CD14-positive monocyte (primary cell): Measurements from ENCODE around the gene CNDP2. TPM values are rescaled to one million over a fixed set of nuclear protein-coding genes. Genes with fewer than 3 reads are reported as not detected.

Experiments
- DNase-seq, 3 donors: peaks; one replicate each; pipeline ENCODE4 v3.0.0-alpha.2; 2011 to 2022
- H2AFZ ChIP-seq: 2 replicates; pipeline ENCODE4 v1.6.0; 2012; ENCODE audit warnings: mild to moderate bottlenecking, low read depth, low read length, inconsistent platforms; ENCODE audit not compliant: insufficient read depth, poor library complexity, severe bottlenecking
- H3K27ac ChIP-seq, 2 donors: 1 replicate in 1 of 2; 2 replicates in 1 of 2; pipeline ENCODE4 v1.5.1; 2012 to 2013; ENCODE audit warnings: low read length in 2 of 2, control low read depth in 1 of 2, inconsistent platforms in 1 of 2, low read depth in 1 of 2, mild to moderate bottlenecking in 1 of 2
- H3K27me3 ChIP-seq, 2 donors: one replicate each; pipeline versions ENCODE4 v1.6.0 to v1.6.1; 2011 to 2013; ENCODE audit warnings: low read length in 2 of 2; ENCODE audit not compliant: control insufficient read depth in 2 of 2, insufficient read depth in 2 of 2
- H3K36me3 ChIP-seq, 2 donors: replicated peaks in 1 of 2; 1 replicate in 1 of 2; 2 replicates in 1 of 2; pipeline versions ENCODE4 v1.5.1 to v1.6.1; 2012 to 2013; ENCODE audit warnings: low read length in 2 of 2, control low read depth in 1 of 2, inconsistent platforms in 1 of 2, mild to moderate bottlenecking in 1 of 2; ENCODE audit not compliant: insufficient read depth in 2 of 2, control insufficient read depth in 1 of 2
- H3K4me1 ChIP-seq, 2 donors: 1 replicate in 1 of 2; 2 replicates in 1 of 2; pipeline versions ENCODE4 v1.5.1 to v1.6.1; 2012 to 2013; ENCODE audit warnings: low read length in 2 of 2, control low read depth in 1 of 2, inconsistent platforms in 1 of 2, mild to moderate bottlenecking in 1 of 2, moderate library complexity in 1 of 2; ENCODE audit not compliant: insufficient read depth in 2 of 2, control insufficient read depth in 1 of 2
- H3K4me2 ChIP-seq: replicated peaks from 2 replicates; pipeline ENCODE3; 2012; ENCODE audit warnings: low read length, moderate library complexity, mild to moderate bottlenecking; ENCODE audit not compliant: poor library complexity, severe bottlenecking; ENCODE audit errors: extremely low read depth
- H3K4me3 ChIP-seq, 3 experiments: fragments of 200-600 bp in 1 of 3; sonication (generic) in 1 of 3; replicated peaks in 1 of 3; 1 replicate in 2 of 3; 2 replicates in 1 of 3; pipeline ENCODE4 v1.5.1; 2011 to 2013; ENCODE audit warnings: low read length in 3 of 3, mild to moderate bottlenecking in 3 of 3, control low read depth in 2 of 3, low read depth in 2 of 3, inconsistent platforms in 1 of 3, moderate library complexity in 1 of 3
- H3K79me2 ChIP-seq: 2 replicates; pipeline ENCODE4 v1.6.0; 2012; ENCODE audit warnings: mild to moderate bottlenecking, control low read depth, inconsistent platforms, low read length, moderate library complexity; ENCODE audit not compliant: insufficient read depth
- H3K9ac ChIP-seq: 2 replicates; pipeline ENCODE4 v1.6.0; 2017; ENCODE audit warnings: low read length, mild to moderate bottlenecking; ENCODE audit not compliant: insufficient read depth, poor library complexity, severe bottlenecking
- H3K9me3 ChIP-seq, 2 donors: replicated peaks in 1 of 2; 1 replicate in 1 of 2; 2 replicates in 1 of 2; pipeline versions ENCODE4 v1.5.1 to v1.6.1; 2012 to 2013; ENCODE audit warnings: low read length in 2 of 2, control low read depth in 1 of 2; ENCODE audit not compliant: control insufficient read depth in 1 of 2, insufficient read depth in 1 of 2
- H4K20me1 ChIP-seq: 2 replicates; pipeline ENCODE4 v1.6.0; 2012; ENCODE audit warnings: mild to moderate bottlenecking, low read length, control low read depth, moderate library complexity; ENCODE audit not compliant: insufficient read depth
- H3K27ac Mint-ChIP-seq, 7 donors: one replicate each; pipeline ENCODE4 v1.8.0; 2020; ENCODE audit warnings: mild to moderate bottlenecking in 7 of 7, mixed read lengths in 7 of 7, moderate library complexity in 6 of 7, inconsistent platforms in 2 of 7
- H3K27me3 Mint-ChIP-seq, 3 donors: one replicate each; pipeline ENCODE4 v1.8.0; 2021 to 2022; ENCODE audit warnings: low read depth in 3 of 3, mild to moderate bottlenecking in 3 of 3, mixed read lengths in 3 of 3, moderate library complexity in 3 of 3, inconsistent platforms in 1 of 3
- H3K36me3 Mint-ChIP-seq, 2 donors: one replicate each; pipeline ENCODE4 v1.8.0; 2020; ENCODE audit warnings: mixed read lengths in 2 of 2, inconsistent platforms in 1 of 2, mild to moderate bottlenecking in 1 of 2
- H3K4me1 Mint-ChIP-seq: one replicate; pipeline ENCODE4 v1.8.0; 2020; ENCODE audit warnings: mild to moderate bottlenecking, mixed read lengths
- H3K4me3 Mint-ChIP-seq, 2 donors: one replicate each; pipeline ENCODE4 v1.8.0; 2020; ENCODE audit warnings: mild to moderate bottlenecking in 2 of 2, mixed read lengths in 2 of 2, moderate library complexity in 1 of 2
- H3K9me3 Mint-ChIP-seq, 7 donors: one replicate each; pipeline ENCODE4 v1.8.0; 2020 to 2022; ENCODE audit warnings: mixed read lengths in 7 of 7, mild to moderate bottlenecking in 6 of 7, moderate library complexity in 6 of 7, inconsistent platforms in 2 of 7
- CTCF ChIP-seq: fragments of 200-600 bp; IDR thresholded peaks from one replicate; pipeline ENCODE4 v1.8.0; 2022; ENCODE audit warnings: antibody characterized with exemption, mild to moderate bottlenecking
- WGBS: methylation state at CpG from one replicate; pipeline ENCODE4 v1.1.5; 2013; ENCODE audit warnings: missing lambda C conversion rate; ENCODE audit not compliant: insufficient coverage; 5-methylcytosine and 5-hydroxymethylcytosine counted together
- intact Hi-C, 2 donors: fragments of 100-400 bp; cut with micrococcal nuclease; formaldehyde crosslinking; loops; one replicate each; pipeline versions ENCODE4 v1.15.0 to v1.15.1; 2023
- polyA plus RNA-seq, 3 donors: library from polyadenylated mRNA; depleted of rRNA in 1 of 3; unstranded in 2 of 3; stranded (reverse) in 1 of 3; fragments of 300-500 nt in 2 of 3; fragments of >200 nt in 1 of 3; fragmentation: Illumina TruSeq in 2 of 3; gene quantifications; 1 replicate in 2 of 3; 2 replicates in 1 of 3; pipeline ENCODE4 v1.2.3, GENCODE V29; 2012 to 2021

CNDP2 gene
- polyA plus RNA-seq, 3 donors: 103 to 186 (median 122) TPM

- Histone ChIP-seq H3K79me2 (no peaks in the 10 kb centered on the region), H4K20me1 (no peaks in the 10 kb centered on the region), H3K4me1 (no peaks in the 10 kb centered on the region), H3K27me3 (peaks cover 0 to 1% of the 10 kb centered on the region in 2 donors), H3K9me3 (no peaks in the 10 kb centered on the region), H2AFZ (no peak overlapping the region), H3K36me3 (no peaks in the 10 kb centered on the region), H3K9ac (no peak overlapping the region), H3K4me3 (no peak overlapping the region), H3K4me2 (no peak overlapping the region), H3K27ac (no peak overlapping the region)
- Mint-ChIP-seq H3K27ac (no peak overlapping the region), H3K4me1 (no peaks in the 10 kb centered on the region), H3K36me3 (no peaks in the 10 kb centered on the region), H3K27me3 (peaks cover 0 to 16% (median 5%) of the 10 kb centered on the region in 3 donors), H3K9me3 (peaks cover 4 to 7% (median 5%) of the 10 kb centered on the region in 7 donors), H3K4me3 (no peak overlapping the region)
- DNase-seq: no peak
- WGBS: no CpG with 5 or more reads among the region's 3 CpGs
- TF ChIP-seq CTCF: no peak
- intact Hi-C loops: no loop called here
Observed at GRCh38 chr18:74468547-74469061, 27.6 kb upstream of the CNDP2 start.

- no peaks in the 10 kb centered on the region for H3K36me3 ChIP-seq
- no peaks in the 10 kb centered on the region for H3K27me3 ChIP-seq
- no peaks in the 10 kb centered on the region for H3K79me2 ChIP-seq
- no peak for TF ChIP-seq CTCF
- peaks cover 0 to 5% of the 10 kb centered on the region in 2 donors for H3K4me1 ChIP-seq
- Mint-ChIP-seq H3K9me3 (peaks cover 4 to 8% (median 6%) of the 10 kb centered on the region in 7 donors), H3K27me3 (peaks cover 1 to 4% (median 3%) of the 10 kb centered on the region in 3 donors), H3K36me3 (no peaks in the 10 kb centered on the region), H3K4me1 (peaks cover 2% of the 10 kb centered on the region), H3K27ac (no peak overlapping the region), H3K4me3 (no peak overlapping the region)
- H3K9me3 ChIP-seq: no peaks in the 10 kb centered on the region
- WGBS: 75% methylated on average over 1 of the region's 2 CpGs
- no peaks in the 10 kb centered on the region for H4K20me1 ChIP-seq
- H3K27ac ChIP-seq: no peak overlapping the region
- no peak overlapping the region for H3K9ac ChIP-seq
- no peak overlapping the region for H2AFZ ChIP-seq
- no peak for DNase-seq
- no peak overlapping the region for H3K4me2 ChIP-seq
- intact Hi-C loops: no loop called here
- no peak overlapping the region for H3K4me3 ChIP-seq
Observed at GRCh38 chr18:74472312-74472711, 23.9 kb upstream of the CNDP2 start.
